ENCODE measurements around the gene PTPRD.

Gene PTPRD

DNA sequence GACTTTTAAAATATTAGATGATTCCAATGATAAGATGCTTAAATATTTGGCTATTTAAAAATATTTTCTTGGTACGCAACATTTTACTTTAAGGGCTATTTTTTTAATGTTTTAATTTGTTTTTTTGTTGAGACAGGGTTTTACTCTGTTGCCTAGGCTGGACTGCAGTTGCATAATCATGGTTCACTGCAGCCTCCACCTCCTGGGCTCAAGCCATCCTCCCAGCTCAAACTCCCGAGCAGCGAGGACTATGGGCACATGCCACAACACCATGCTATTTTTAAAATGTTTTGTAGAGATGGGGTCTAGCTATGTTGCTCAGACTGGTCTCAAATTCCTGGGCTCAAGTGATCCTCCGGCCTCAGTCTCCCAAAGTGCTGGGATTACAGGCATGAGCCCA lies 1963.0 kb downstream of the PTPRD start:
- H3K9ac ChIP-seq (ENCODE audit: low read length), result no peak overlapping the region
- H3K9me3 ChIP-seq (ENCODE audit: control insufficient read depth, low read length), result no peaks in the 10 kb centered on the region
- peaks cover 18% of the 10 kb centered on the region for H3K4me1 ChIP-seq (ENCODE audit: control insufficient read depth, insufficient read depth, low read length)
- H3K27me3 ChIP-seq (replicated peaks; ENCODE audit: control insufficient read depth, insufficient read depth, low read length), result no peaks in the 10 kb centered on the region
- no peaks in the 10 kb centered on the region for H3K36me3 ChIP-seq (ENCODE audit: control insufficient read depth, insufficient read depth, low read length, severe bottlenecking)
- H3K4me3 ChIP-seq (ENCODE audit: low read length), result no peak overlapping the region
- no peak for DNase-seq (ENCODE audit: low read depth)

DNA sequence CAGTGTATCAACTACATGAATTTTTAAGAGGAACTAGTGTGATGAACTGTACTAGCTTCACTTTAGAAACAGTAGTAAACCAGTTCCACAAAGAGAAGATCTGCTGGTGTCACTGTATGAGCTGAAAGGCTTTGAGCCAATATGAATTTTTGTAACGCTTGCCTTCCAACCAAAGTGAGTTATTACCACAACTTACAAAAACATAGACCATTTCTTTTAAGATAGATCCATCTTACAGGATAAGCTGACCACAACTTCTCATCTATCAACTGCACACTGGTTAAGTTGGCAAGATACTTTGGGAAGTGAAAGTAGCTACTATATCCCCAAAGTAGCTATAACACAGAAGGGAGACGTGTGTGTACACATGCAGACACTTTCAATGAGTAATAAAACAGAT lies 1963.6 kb downstream of the PTPRD start:
- Histone ChIP-seq H3K36me3 (ENCODE audit: control insufficient read depth, insufficient read depth, low read length, severe bottlenecking) (no peaks in the 10 kb centered on the region), H3K27me3 (replicated peaks; ENCODE audit: control insufficient read depth, insufficient read depth, low read length) (no peaks in the 10 kb centered on the region), H3K4me1 (ENCODE audit: control insufficient read depth, insufficient read depth, low read length) (peaks cover 18% of the 10 kb centered on the region), H3K9ac (ENCODE audit: low read length) (no peak overlapping the region), H3K9me3 (ENCODE audit: control insufficient read depth, low read length) (no peaks in the 10 kb centered on the region), H3K4me3 (ENCODE audit: low read length) (no peak overlapping the region)
- DNase-seq (ENCODE audit: low read depth), result no peak

GRCh38 chr9:8648271-8648845 lies 1964.4 kb downstream of the PTPRD start:
- Histone ChIP-seq H3K9ac (ENCODE audit: low read length) (no peak overlapping the region), H3K4me1 (ENCODE audit: control insufficient read depth, insufficient read depth, low read length) (peaks cover 18% of the 10 kb centered on the region)
- DNase-seq (ENCODE audit: low read depth), result no peak

GRCh38 chr9:8647824-8648223 lies 1965.0 kb downstream of the PTPRD start:
- Histone ChIP-seq H3K9ac (ENCODE audit: low read length) (no peak overlapping the region), H3K4me3 (ENCODE audit: low read length) (no peak overlapping the region), H3K27me3 (replicated peaks; ENCODE audit: control insufficient read depth, insufficient read depth, low read length) (no peaks in the 10 kb centered on the region), H3K9me3 (ENCODE audit: control insufficient read depth, low read length) (no peaks in the 10 kb centered on the region), H3K4me1 (ENCODE audit: control insufficient read depth, insufficient read depth, low read length) (peaks cover 18% of the 10 kb centered on the region), H3K36me3 (ENCODE audit: control insufficient read depth, insufficient read depth, low read length, severe bottlenecking) (no peaks in the 10 kb centered on the region)
- DNase-seq (ENCODE audit: low read depth), result no peak

More at GRCh38 chr9:8648271-8648845, 1964.4 kb downstream of the PTPRD start:
- Histone ChIP-seq H3K4me3 (ENCODE audit: low read length) (no peak overlapping the region), H3K9me3 (ENCODE audit: control insufficient read depth, low read length) (no peaks in the 10 kb centered on the region), H3K36me3 (ENCODE audit: control insufficient read depth, insufficient read depth, low read length, severe bottlenecking) (no peaks in the 10 kb centered on the region), H3K27me3 (replicated peaks; ENCODE audit: control insufficient read depth, insufficient read depth, low read length) (no peaks in the 10 kb centered on the region)

- no peaks in the 10 kb centered on the region for H3K36me3 ChIP-seq (ENCODE audit: control insufficient read depth, insufficient read depth, low read length, severe bottlenecking)
- no peak overlapping the region for H3K4me3 ChIP-seq (ENCODE audit: low read length)
- H3K4me1 ChIP-seq (ENCODE audit: control insufficient read depth, insufficient read depth, low read length), result peaks cover 17% of the 10 kb centered on the region
- DNase-seq (ENCODE audit: low read depth), result no peak
- H3K9ac ChIP-seq (ENCODE audit: low read length), result no peak overlapping the region
- no peaks in the 10 kb centered on the region for H3K9me3 ChIP-seq (ENCODE audit: control insufficient read depth, low read length)
- H3K27me3 ChIP-seq (replicated peaks; ENCODE audit: control insufficient read depth, insufficient read depth, low read length), result no peaks in the 10 kb centered on the region
Observed at GRCh38 chr9:8644571-8644970, 1968.2 kb downstream of the PTPRD start.

DNA sequence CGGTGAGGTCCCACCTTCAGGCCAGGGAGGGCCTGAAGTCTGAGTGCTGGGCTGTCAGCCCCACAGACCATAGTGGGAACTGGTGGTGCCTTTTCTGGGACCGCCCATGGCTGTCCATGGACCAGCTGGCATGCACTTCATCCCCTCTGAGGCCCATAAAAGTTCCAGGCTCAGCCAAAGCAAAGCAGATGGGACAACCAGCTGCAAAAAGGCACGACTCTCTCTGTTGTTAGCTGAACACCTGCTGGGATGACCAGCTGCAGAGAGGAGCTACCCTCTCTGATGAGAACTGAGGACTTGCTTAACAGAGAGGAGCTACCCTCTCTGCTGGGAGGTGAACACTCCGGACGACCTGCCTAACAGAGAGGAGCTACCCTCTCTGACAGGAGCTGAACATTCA lies 1968.9 kb downstream of the PTPRD start:
- Histone ChIP-seq H3K4me3 (ENCODE audit: low read length) (no peak overlapping the region), H3K9ac (ENCODE audit: low read length) (no peak overlapping the region), H3K36me3 (ENCODE audit: control insufficient read depth, insufficient read depth, low read length, severe bottlenecking) (no peaks in the 10 kb centered on the region), H3K4me1 (ENCODE audit: control insufficient read depth, insufficient read depth, low read length) (peaks cover 11% of the 10 kb centered on the region), H3K9me3 (ENCODE audit: control insufficient read depth, low read length) (no peaks in the 10 kb centered on the region), H3K27me3 (replicated peaks; ENCODE audit: control insufficient read depth, insufficient read depth, low read length) (no peaks in the 10 kb centered on the region)
- DNase-seq (ENCODE audit: low read depth), result no peak

- peaks cover 6% of the 10 kb centered on the region for H3K4me1 ChIP-seq (ENCODE audit: control insufficient read depth, insufficient read depth, low read length)
- no peak for DNase-seq (ENCODE audit: low read depth)
Observed at GRCh38 chr9:8643464-8643863, 1969.3 kb downstream of the PTPRD start.

GRCh38 chr9:8640761-8641160 lies 1972.0 kb downstream of the PTPRD start:
- Histone ChIP-seq H3K9me3 (ENCODE audit: control insufficient read depth, low read length) (no peaks in the 10 kb centered on the region), H3K36me3 (ENCODE audit: control insufficient read depth, insufficient read depth, low read length, severe bottlenecking) (no peaks in the 10 kb centered on the region), H3K4me3 (ENCODE audit: low read length) (no peak overlapping the region), H3K27me3 (replicated peaks; ENCODE audit: control insufficient read depth, insufficient read depth, low read length) (no peaks in the 10 kb centered on the region), H3K9ac (ENCODE audit: low read length) (no peak overlapping the region), H3K4me1 (ENCODE audit: control insufficient read depth, insufficient read depth, low read length) (no peaks in the 10 kb centered on the region)
- DNase-seq (ENCODE audit: low read depth), result no peak

More at GRCh38 chr9:8643464-8643863, 1969.3 kb downstream of the PTPRD start:
- Histone ChIP-seq H3K9ac (ENCODE audit: low read length) (no peak overlapping the region), H3K4me3 (ENCODE audit: low read length) (no peak overlapping the region), H3K36me3 (ENCODE audit: control insufficient read depth, insufficient read depth, low read length, severe bottlenecking) (no peaks in the 10 kb centered on the region), H3K9me3 (ENCODE audit: control insufficient read depth, low read length) (no peaks in the 10 kb centered on the region), H3K27me3 (replicated peaks; ENCODE audit: control insufficient read depth, insufficient read depth, low read length) (no peaks in the 10 kb centered on the region)

GRCh38 chr9:8637626-8638025 lies 1975.2 kb downstream of the PTPRD start:
- H3K4me1 ChIP-seq (ENCODE audit: control insufficient read depth, insufficient read depth, low read length), result peaks cover 17% of the 10 kb centered on the region
- DNase-seq (ENCODE audit: low read depth), result no peak
- H3K36me3 ChIP-seq (ENCODE audit: control insufficient read depth, insufficient read depth, low read length, severe bottlenecking), result no peaks in the 10 kb centered on the region
- H3K27me3 ChIP-seq (replicated peaks; ENCODE audit: control insufficient read depth, insufficient read depth, low read length), result no peaks in the 10 kb centered on the region
- no peak overlapping the region for H3K4me3 ChIP-seq (ENCODE audit: low read length)
- no peaks in the 10 kb centered on the region for H3K9me3 ChIP-seq (ENCODE audit: control insufficient read depth, low read length)
- H3K9ac ChIP-seq (ENCODE audit: low read length), result no peak overlapping the region

DNA sequence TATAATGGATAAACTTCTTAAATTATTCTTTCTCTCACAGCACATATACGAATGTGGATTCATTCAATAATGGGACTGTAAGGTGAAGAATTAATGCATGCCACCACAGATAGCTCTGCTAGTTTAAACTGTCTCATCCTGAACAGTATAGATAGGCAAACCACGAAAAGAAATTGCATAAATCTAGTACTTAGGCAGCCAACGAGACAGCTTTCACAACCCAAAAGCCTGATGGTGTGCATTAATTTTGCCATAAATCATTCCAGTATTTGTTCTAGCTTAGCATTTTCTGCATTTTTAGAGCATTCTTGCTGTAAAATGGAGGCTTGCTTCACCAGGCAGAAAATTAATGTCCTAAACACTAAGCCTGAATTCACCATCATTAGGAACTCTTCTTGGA lies 1979.0 kb downstream of the PTPRD start:
- H3K4me1 ChIP-seq (ENCODE audit: control insufficient read depth, insufficient read depth, low read length), result peaks cover 21% of the 10 kb centered on the region
- H3K27me3 ChIP-seq (replicated peaks; ENCODE audit: control insufficient read depth, insufficient read depth, low read length), result no peaks in the 10 kb centered on the region
- H3K9me3 ChIP-seq (ENCODE audit: control insufficient read depth, low read length), result no peaks in the 10 kb centered on the region
- DNase-seq (ENCODE audit: low read depth), result no peak
- H3K9ac ChIP-seq (ENCODE audit: low read length), result no peak overlapping the region
- no peak overlapping the region for H3K4me3 ChIP-seq (ENCODE audit: low read length)
- no peaks in the 10 kb centered on the region for H3K36me3 ChIP-seq (ENCODE audit: control insufficient read depth, insufficient read depth, low read length, severe bottlenecking)

DNA sequence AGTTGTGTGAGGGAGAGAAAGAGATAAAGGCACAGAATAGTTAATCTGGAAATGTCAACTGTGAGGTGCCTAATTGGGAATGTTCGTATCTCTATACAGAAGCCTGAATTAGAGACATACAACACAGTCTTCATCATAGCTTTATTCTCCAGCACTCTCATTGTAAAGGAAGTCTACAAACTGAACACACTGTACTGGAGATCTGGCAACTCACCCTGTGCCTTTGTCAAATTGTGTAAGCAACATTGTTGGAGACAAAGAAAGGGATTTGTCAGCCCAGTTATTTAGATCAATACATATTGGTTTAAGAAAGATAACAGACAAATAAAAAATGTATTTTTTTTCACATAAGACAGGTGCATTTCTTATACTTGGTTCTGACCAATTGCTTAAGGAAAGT lies 1980.3 kb downstream of the PTPRD start:
- no peaks in the 10 kb centered on the region for H3K9me3 ChIP-seq (ENCODE audit: control insufficient read depth, low read length)
- H3K27me3 ChIP-seq (replicated peaks; ENCODE audit: control insufficient read depth, insufficient read depth, low read length), result no peaks in the 10 kb centered on the region
- DNase-seq (ENCODE audit: low read depth), result no peak
- H3K9ac ChIP-seq (ENCODE audit: low read length), result no peak overlapping the region
- H3K4me1 ChIP-seq (ENCODE audit: control insufficient read depth, insufficient read depth, low read length), result peaks cover 27% of the 10 kb centered on the region
- no peak overlapping the region for H3K4me3 ChIP-seq (ENCODE audit: low read length)
- H3K36me3 ChIP-seq (ENCODE audit: control insufficient read depth, insufficient read depth, low read length, severe bottlenecking), result no peaks in the 10 kb centered on the region

- peaks cover 21% of the 10 kb centered on the region for H3K4me1 ChIP-seq (ENCODE audit: control insufficient read depth, insufficient read depth, low read length)
- no peaks in the 10 kb centered on the region for H3K9me3 ChIP-seq (ENCODE audit: control insufficient read depth, low read length)
- no peak for DNase-seq (ENCODE audit: low read depth)
- H3K4me3 ChIP-seq (ENCODE audit: low read length), result no peak overlapping the region
- H3K36me3 ChIP-seq (ENCODE audit: control insufficient read depth, insufficient read depth, low read length, severe bottlenecking), result no peaks in the 10 kb centered on the region
- H3K9ac ChIP-seq (ENCODE audit: low read length), result no peak overlapping the region
- no peaks in the 10 kb centered on the region for H3K27me3 ChIP-seq (replicated peaks; ENCODE audit: control insufficient read depth, insufficient read depth, low read length)
Observed at GRCh38 chr9:8628791-8629190, 1984.0 kb downstream of the PTPRD start.
